H1 (cell line): ENCODE measurements around the gene PPP1R12A. TPM values are rescaled to one million over a fixed set of nuclear protein-coding genes. Genes with fewer than 3 reads are reported as not detected.

Source experiments
- ASH2L ChIP-seq: fragments of 200-600, 300-600 bp; sonication (generic); IDR thresholded peaks from one replicate; pipeline ENCODE4 v1.7.1; 2017; ENCODE audit warnings: low read length
- CHD2 ChIP-seq: IDR thresholded peaks from 2 replicates; pipeline ENCODE4 v1.6.1; 2012; ENCODE audit warnings: low read length, improper control_type of control experiment
- JUND ChIP-seq: IDR thresholded peaks from 2 replicates; pipeline ENCODE4 v1.6.1; 2011; ENCODE audit warnings: mild to moderate bottlenecking, improper control_type of control experiment, low read length
- MAFK ChIP-seq: IDR thresholded peaks from 2 replicates; pipeline ENCODE4 v1.6.1; 2012; ENCODE audit warnings: low read depth, mild to moderate bottlenecking, improper control_type of control experiment, low read length
- POU5F1 ChIP-seq: IDR thresholded peaks from 2 replicates; pipeline ENCODE4 v1.6.1; 2011; ENCODE audit warnings: low read depth, mild to moderate bottlenecking, low read length, moderate library complexity
- RNF2 ChIP-seq: fragments of 200-900, 300-1000 bp; sonication (generic); IDR thresholded peaks from 2 replicates; pipeline ENCODE4 v1.7.1; 2016; ENCODE audit warnings: borderline replicate concordance, low read depth, mild to moderate bottlenecking, antibody characterized with exemption, low read length; ENCODE audit not compliant: poor library complexity, severe bottlenecking; ENCODE audit errors: missing control alignments
- polyA plus RNA-seq, 7 experiments: library from polyadenylated mRNA; depleted of rRNA in 3 of 7; stranded (reverse) in 5 of 7; unstranded in 2 of 7; fragments of >200 nt in 5 of 7; fragments of 200-250 nt in 2 of 7; gene quantifications; 1 replicate in 5 of 7; 2 replicates in 1 of 7; 4 replicates in 1 of 7; pipeline versions ENCODE4 v1.2.1 to v1.2.3, GENCODE V29; 2011 to 2013; ENCODE audit warnings: missing spikeins in 2 of 7, mixed read lengths in 2 of 7
- total RNA-seq: library from RNA; stranded (reverse); fragmentation: NEBNext Ultra II Directional; extraction: Animal tissue kit (Norgen Biotek cat#: 25700); gene quantifications from 2 replicates; pipeline ENCODE4 v1.2.1, GENCODE V29; 2021
- TF ChIP-seq, protein P1 (sequence below): fragments of 300-600 bp; sonication (generic); IDR thresholded peaks from 2 replicates; pipeline ENCODE4 v1.7.1; 2012; ENCODE audit warnings: low read length, moderate library complexity, mild to moderate bottlenecking, inconsistent platforms; ENCODE audit not compliant: insufficient replicate concordance
- TF ChIP-seq, protein P2 (sequence below): IDR thresholded peaks from 2 replicates; pipeline ENCODE4 v1.6.1; 2012; ENCODE audit warnings: low read length, inconsistent platforms

PPP1R12A gene
- total and polyA plus RNA-seq, 2 of the 8 experiments (the other 6 are each of a cell fraction or from before 2014, with no cell fraction given), result 14.7 to 81.5 TPM

DNA sequence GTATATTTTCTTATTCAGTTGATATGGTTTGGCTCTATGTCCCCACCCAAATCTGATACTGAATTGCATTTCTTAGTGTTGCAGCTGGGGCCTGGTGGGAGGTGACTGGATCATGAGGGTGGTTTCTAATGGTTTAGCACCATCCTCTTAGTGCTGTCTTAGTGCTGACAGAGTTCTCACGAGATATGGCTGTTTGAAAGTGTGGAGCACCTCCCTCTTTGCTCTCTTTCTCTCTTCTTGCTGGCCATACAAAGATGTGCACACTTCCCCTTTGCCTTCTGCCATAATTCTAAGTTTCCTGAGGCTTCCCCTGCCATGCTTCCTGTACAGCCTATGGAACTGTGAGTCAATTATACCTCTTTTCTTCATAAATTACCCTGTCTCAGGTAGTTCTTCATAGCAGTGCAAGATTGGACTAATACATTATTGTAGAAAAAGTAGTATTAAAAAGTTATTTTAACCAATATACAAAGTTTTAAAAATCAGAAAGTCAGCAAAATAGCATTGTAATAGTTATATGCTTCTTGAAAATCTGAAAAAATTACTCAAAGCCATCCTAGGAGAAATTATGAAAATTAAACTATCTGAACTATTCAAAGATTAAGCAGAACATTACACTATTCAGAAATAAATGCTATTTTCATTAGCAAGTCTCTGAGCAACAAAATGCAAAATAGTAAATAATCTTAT, 84.1 kb downstream of the PPP1R12A start (continued):
- TF ChIP-seq, protein P1, sequence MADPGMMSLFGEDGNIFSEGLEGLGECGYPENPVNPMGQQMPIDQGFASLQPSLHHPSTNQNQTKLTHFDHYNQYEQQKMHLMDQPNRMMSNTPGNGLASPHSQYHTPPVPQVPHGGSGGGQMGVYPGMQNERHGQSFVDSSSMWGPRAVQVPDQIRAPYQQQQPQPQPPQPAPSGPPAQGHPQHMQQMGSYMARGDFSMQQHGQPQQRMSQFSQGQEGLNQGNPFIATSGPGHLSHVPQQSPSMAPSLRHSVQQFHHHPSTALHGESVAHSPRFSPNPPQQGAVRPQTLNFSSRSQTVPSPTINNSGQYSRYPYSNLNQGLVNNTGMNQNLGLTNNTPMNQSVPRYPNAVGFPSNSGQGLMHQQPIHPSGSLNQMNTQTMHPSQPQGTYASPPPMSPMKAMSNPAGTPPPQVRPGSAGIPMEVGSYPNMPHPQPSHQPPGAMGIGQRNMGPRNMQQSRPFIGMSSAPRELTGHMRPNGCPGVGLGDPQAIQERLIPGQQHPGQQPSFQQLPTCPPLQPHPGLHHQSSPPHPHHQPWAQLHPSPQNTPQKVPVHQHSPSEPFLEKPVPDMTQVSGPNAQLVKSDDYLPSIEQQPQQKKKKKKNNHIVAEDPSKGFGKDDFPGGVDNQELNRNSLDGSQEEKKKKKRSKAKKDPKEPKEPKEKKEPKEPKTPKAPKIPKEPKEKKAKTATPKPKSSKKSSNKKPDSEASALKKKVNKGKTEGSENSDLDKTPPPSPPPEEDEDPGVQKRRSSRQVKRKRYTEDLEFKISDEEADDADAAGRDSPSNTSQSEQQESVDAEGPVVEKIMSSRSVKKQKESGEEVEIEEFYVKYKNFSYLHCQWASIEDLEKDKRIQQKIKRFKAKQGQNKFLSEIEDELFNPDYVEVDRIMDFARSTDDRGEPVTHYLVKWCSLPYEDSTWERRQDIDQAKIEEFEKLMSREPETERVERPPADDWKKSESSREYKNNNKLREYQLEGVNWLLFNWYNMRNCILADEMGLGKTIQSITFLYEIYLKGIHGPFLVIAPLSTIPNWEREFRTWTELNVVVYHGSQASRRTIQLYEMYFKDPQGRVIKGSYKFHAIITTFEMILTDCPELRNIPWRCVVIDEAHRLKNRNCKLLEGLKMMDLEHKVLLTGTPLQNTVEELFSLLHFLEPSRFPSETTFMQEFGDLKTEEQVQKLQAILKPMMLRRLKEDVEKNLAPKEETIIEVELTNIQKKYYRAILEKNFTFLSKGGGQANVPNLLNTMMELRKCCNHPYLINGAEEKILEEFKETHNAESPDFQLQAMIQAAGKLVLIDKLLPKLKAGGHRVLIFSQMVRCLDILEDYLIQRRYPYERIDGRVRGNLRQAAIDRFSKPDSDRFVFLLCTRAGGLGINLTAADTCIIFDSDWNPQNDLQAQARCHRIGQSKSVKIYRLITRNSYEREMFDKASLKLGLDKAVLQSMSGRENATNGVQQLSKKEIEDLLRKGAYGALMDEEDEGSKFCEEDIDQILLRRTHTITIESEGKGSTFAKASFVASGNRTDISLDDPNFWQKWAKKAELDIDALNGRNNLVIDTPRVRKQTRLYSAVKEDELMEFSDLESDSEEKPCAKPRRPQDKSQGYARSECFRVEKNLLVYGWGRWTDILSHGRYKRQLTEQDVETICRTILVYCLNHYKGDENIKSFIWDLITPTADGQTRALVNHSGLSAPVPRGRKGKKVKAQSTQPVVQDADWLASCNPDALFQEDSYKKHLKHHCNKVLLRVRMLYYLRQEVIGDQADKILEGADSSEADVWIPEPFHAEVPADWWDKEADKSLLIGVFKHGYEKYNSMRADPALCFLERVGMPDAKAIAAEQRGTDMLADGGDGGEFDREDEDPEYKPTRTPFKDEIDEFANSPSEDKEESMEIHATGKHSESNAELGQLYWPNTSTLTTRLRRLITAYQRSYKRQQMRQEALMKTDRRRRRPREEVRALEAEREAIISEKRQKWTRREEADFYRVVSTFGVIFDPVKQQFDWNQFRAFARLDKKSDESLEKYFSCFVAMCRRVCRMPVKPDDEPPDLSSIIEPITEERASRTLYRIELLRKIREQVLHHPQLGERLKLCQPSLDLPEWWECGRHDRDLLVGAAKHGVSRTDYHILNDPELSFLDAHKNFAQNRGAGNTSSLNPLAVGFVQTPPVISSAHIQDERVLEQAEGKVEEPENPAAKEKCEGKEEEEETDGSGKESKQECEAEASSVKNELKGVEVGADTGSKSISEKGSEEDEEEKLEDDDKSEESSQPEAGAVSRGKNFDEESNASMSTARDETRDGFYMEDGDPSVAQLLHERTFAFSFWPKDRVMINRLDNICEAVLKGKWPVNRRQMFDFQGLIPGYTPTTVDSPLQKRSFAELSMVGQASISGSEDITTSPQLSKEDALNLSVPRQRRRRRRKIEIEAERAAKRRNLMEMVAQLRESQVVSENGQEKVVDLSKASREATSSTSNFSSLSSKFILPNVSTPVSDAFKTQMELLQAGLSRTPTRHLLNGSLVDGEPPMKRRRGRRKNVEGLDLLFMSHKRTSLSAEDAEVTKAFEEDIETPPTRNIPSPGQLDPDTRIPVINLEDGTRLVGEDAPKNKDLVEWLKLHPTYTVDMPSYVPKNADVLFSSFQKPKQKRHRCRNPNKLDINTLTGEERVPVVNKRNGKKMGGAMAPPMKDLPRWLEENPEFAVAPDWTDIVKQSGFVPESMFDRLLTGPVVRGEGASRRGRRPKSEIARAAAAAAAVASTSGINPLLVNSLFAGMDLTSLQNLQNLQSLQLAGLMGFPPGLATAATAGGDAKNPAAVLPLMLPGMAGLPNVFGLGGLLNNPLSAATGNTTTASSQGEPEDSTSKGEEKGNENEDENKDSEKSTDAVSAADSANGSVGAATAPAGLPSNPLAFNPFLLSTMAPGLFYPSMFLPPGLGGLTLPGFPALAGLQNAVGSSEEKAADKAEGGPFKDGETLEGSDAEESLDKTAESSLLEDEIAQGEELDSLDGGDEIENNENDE, result no peak
- TF ChIP-seq JUND, result no peak
- TF ChIP-seq RNF2, result no peak
- TF ChIP-seq, protein P2, sequence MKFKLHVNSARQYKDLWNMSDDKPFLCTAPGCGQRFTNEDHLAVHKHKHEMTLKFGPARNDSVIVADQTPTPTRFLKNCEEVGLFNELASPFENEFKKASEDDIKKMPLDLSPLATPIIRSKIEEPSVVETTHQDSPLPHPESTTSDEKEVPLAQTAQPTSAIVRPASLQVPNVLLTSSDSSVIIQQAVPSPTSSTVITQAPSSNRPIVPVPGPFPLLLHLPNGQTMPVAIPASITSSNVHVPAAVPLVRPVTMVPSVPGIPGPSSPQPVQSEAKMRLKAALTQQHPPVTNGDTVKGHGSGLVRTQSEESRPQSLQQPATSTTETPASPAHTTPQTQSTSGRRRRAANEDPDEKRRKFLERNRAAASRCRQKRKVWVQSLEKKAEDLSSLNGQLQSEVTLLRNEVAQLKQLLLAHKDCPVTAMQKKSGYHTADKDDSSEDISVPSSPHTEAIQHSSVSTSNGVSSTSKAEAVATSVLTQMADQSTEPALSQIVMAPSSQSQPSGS, result no peak
- TF ChIP-seq CHD2, result no peak
- no peak for TF ChIP-seq MAFK
- TF ChIP-seq ASH2L, result no peak
- TF ChIP-seq POU5F1, result no peak
